Type B pancreatic cell (in vitro differentiated cells): ENCODE measurements around the gene EQTN. TPM values are rescaled to one million over a fixed set of nuclear protein-coding genes. Genes with fewer than 3 reads are reported as not detected.

Source experiments
- DNase-seq: peaks from one replicate; pipeline ENCODE4 v3.0.0; 2021; ENCODE audit warnings: mixed read lengths; ENCODE audit not compliant: unreplicated experiment; ENCODE audit errors: extremely low spot score
- H3K27ac Mint-ChIP-seq: 2 replicates; pipeline ENCODE4 v1.8.0; 2021; ENCODE audit warnings: mild to moderate bottlenecking, mixed read lengths
- H3K27me3 Mint-ChIP-seq: 2 replicates; pipeline ENCODE4 v1.8.0; 2021; ENCODE audit warnings: mixed read lengths
- H3K36me3 Mint-ChIP-seq: 2 replicates; pipeline ENCODE4 v1.8.0; 2021; ENCODE audit warnings: mixed read lengths
- H3K4me1 Mint-ChIP-seq: one replicate; pipeline ENCODE4 v1.8.0; 2021; ENCODE audit warnings: mixed read lengths; ENCODE audit not compliant: unreplicated experiment
- H3K4me3 Mint-ChIP-seq: 2 replicates; pipeline ENCODE4 v1.8.0; 2021; ENCODE audit warnings: mild to moderate bottlenecking, mixed read lengths
- H3K9me3 Mint-ChIP-seq: 2 replicates; pipeline ENCODE4 v1.8.0; 2021; ENCODE audit warnings: mixed read lengths
- total RNA-seq: library from RNA; stranded (reverse); gene quantifications from 2 replicates; pipeline ENCODE4 v1.2.1, GENCODE V29; 2021; ENCODE audit warnings: low replicate concordance
- TF ChIP-seq, protein P1 (sequence below): fragments of 200-600 bp; sonication (generic); conservative IDR thresholded peaks from 2 replicates; pipeline ENCODE4 v1.5.0; 2021; ENCODE audit warnings: antibody characterized with exemption, mild to moderate bottlenecking

EQTN gene
- total RNA-seq, 1 donor from 2014 or later: 1.1 TPM

GRCh38 chr9:27328483-27328882 lies 31.5 kb upstream of the EQTN start:
- Mint-ChIP-seq H3K27ac (no peak overlapping the region), H3K4me3 (no peak overlapping the region), H3K9me3 (no peaks in the 10 kb centered on the region), H3K36me3 (peaks cover 29% of the 10 kb centered on the region), H3K27me3 (no peaks in the 10 kb centered on the region), H3K4me1 (peaks cover 8% of the 10 kb centered on the region)
- TF ChIP-seq, protein P1, sequence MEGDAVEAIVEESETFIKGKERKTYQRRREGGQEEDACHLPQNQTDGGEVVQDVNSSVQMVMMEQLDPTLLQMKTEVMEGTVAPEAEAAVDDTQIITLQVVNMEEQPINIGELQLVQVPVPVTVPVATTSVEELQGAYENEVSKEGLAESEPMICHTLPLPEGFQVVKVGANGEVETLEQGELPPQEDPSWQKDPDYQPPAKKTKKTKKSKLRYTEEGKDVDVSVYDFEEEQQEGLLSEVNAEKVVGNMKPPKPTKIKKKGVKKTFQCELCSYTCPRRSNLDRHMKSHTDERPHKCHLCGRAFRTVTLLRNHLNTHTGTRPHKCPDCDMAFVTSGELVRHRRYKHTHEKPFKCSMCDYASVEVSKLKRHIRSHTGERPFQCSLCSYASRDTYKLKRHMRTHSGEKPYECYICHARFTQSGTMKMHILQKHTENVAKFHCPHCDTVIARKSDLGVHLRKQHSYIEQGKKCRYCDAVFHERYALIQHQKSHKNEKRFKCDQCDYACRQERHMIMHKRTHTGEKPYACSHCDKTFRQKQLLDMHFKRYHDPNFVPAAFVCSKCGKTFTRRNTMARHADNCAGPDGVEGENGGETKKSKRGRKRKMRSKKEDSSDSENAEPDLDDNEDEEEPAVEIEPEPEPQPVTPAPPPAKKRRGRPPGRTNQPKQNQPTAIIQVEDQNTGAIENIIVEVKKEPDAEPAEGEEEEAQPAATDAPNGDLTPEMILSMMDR: no peak
- DNase-seq: no peak

- TF ChIP-seq, protein P1: no peak
- H3K4me3 Mint-ChIP-seq: no peak overlapping the region
- no peaks in the 10 kb centered on the region for H3K27me3 Mint-ChIP-seq
- no peaks in the 10 kb centered on the region for H3K9me3 Mint-ChIP-seq
- H3K4me1 Mint-ChIP-seq: no peaks in the 10 kb centered on the region
- no peak for DNase-seq
- H3K27ac Mint-ChIP-seq: no peak overlapping the region
- no peaks in the 10 kb centered on the region for H3K36me3 Mint-ChIP-seq
Observed at GRCh38 chr9:27311184-27311583, 14.2 kb upstream of the EQTN start.

- Mint-ChIP-seq H3K27ac (no peak overlapping the region), H3K4me1 (no peaks in the 10 kb centered on the region), H3K27me3 (no peaks in the 10 kb centered on the region), H3K9me3 (no peaks in the 10 kb centered on the region), H3K4me3 (no peak overlapping the region), H3K36me3 (no peaks in the 10 kb centered on the region)
- TF ChIP-seq, protein P1: no peak
- no peak for DNase-seq
Observed at GRCh38 chr9:27310582-27310981, 13.6 kb upstream of the EQTN start.

GRCh38 chr9:27308691-27309390 lies 11.9 kb upstream of the EQTN start:
- no peak for DNase-seq
- H3K27ac Mint-ChIP-seq: no peak overlapping the region
- H3K9me3 Mint-ChIP-seq: no peaks in the 10 kb centered on the region
- H3K27me3 Mint-ChIP-seq: no peaks in the 10 kb centered on the region
- no peaks in the 10 kb centered on the region for H3K36me3 Mint-ChIP-seq
- H3K4me3 Mint-ChIP-seq: no peak overlapping the region
- TF ChIP-seq, protein P1: no peak
- no peaks in the 10 kb centered on the region for H3K4me1 Mint-ChIP-seq

DNA sequence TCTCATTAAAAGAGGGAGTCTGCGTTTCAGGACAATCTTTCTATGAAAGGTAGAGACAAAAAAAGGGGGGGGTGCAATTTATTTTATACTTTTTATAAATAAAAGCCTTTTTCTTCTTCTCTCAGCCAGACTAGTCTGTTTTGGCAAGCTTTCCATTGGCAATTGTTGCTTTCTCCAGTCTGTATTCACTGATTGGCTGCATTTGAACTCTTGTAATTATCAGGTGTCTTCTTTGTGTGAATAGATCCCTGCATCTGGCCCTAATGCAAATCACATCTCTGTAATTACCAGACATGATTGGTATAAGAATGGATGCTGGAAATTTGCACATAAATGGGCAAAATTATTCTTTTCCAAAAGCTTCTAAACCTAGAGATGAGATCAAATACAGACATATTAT lies 7.6 kb upstream of the EQTN start:
- no peak overlapping the region for H3K27ac Mint-ChIP-seq
- no peaks in the 10 kb centered on the region for H3K36me3 Mint-ChIP-seq
- TF ChIP-seq, protein P1: no peak
- no peak for DNase-seq
- no peaks in the 10 kb centered on the region for H3K27me3 Mint-ChIP-seq
- peaks cover 5% of the 10 kb centered on the region for H3K4me1 Mint-ChIP-seq
- no peaks in the 10 kb centered on the region for H3K9me3 Mint-ChIP-seq
- H3K4me3 Mint-ChIP-seq: no peak overlapping the region
